ENCODE results near the gene CACNA1A.

DNA sequence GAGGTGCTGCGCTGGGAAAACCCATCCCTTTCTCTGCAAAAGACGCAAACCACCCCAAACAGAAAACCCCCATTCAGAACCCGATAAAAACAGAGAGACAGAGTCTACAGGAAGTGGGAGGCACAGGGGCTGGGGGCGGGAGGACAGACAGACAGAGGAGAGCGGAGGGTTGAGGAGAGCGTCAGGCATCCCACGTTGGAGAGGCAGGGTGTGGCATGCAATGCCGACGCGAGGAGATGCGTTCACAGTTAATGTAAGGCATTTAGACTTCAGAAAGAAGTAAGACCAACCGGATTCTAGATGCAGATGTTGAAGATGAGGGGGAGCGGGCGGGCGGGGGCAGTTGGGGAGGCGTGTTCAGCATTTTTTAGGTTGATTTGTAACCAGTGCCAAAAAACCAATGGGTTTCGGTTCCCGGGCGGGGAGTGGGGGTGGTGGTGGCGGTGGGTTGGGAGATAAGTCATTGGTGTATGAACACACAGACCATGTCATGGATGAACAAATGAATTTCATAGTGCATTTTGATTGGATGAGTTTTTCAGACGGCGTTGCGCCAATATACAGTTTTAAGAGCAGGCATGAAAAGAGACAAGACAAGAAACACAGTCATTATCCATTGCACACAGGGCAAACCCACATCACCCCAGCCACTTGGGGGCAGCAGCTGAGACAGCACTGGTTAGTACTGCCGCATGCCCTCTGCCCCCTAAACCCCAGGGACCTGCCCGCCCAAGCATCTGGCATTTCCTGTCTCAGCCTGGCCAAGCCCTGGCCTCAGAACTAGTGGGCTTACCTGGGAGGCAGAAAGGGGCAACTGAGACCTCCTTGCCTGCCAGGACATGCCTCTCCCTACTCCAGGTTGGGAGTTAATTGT lies 264.8 kb downstream of the CACNA1A start:
- TF ChIP-seq, protein P1, sequence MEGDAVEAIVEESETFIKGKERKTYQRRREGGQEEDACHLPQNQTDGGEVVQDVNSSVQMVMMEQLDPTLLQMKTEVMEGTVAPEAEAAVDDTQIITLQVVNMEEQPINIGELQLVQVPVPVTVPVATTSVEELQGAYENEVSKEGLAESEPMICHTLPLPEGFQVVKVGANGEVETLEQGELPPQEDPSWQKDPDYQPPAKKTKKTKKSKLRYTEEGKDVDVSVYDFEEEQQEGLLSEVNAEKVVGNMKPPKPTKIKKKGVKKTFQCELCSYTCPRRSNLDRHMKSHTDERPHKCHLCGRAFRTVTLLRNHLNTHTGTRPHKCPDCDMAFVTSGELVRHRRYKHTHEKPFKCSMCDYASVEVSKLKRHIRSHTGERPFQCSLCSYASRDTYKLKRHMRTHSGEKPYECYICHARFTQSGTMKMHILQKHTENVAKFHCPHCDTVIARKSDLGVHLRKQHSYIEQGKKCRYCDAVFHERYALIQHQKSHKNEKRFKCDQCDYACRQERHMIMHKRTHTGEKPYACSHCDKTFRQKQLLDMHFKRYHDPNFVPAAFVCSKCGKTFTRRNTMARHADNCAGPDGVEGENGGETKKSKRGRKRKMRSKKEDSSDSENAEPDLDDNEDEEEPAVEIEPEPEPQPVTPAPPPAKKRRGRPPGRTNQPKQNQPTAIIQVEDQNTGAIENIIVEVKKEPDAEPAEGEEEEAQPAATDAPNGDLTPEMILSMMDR (IDR thresholded peaks at IDR 0.05): no peak
- TF ChIP-seq EP300 (IDR thresholded peaks at IDR 0.05) (no peak), POLR2AphosphoS5 (IDR thresholded peaks at IDR 0.05) (no peak)
